ENCODE data around the gene ATF3. TPM values are rescaled to one million over a fixed set of nuclear protein-coding genes. Genes with fewer than 3 reads are reported as not detected.

ATF3 gene
- total and polyA plus RNA-seq, 2 of the 4 experiments (the other 2 are of a cell fraction): 9.9 to 12.3 TPM

- H4K20me1 ChIP-seq (ENCODE audit: insufficient read depth, low read length): peaks cover 1% of the 10 kb centered on the region; the same call in 1 of the 2 replicates
- intact Hi-C loops (cut with micrococcal nuclease): loop anchor here (2.0 kb wide), 1 partner anchor 30 kb away; no protein-coding TSS in a partner anchor
- H3K27me3 ChIP-seq (ENCODE audit: control insufficient read depth, insufficient read depth, low read length): no peaks in the 10 kb centered on the region
- no peak overlapping the region for H3K56ac ChIP-seq (ENCODE audit: extremely low read depth, insufficient read depth, low read length)
- no peak overlapping the region for H2AFZ ChIP-seq (replicated peaks; ENCODE audit: low read length, poor library complexity)
- dilution Hi-C loops (cut with HindIII; ENCODE audit: low sequenced_read_pairs, unreplicated experiment): no loop called here
- H3K79me1 ChIP-seq (ENCODE audit: low read depth in 1 of 2, low read length in 2 of 2): peaks cover 0 to 4% of the 10 kb centered on the region in 2 experiments; a peak in 1 of 4 replicates
- H3K23ac ChIP-seq (ENCODE audit: low read depth, low read length): peak overlapping the region; percentile 13; the same call in 1 of the 2 replicates
- peak overlapping the region; percentile 20; the same call in 1 of the 2 replicates for H2AK5ac ChIP-seq (ENCODE audit: low read depth, low read length)
- H4K8ac ChIP-seq (ENCODE audit: low read depth in 2 of 2, low read length in 2 of 2): peak overlapping the region; percentile 1 to 49; a peak in 1 of 4 replicates
- DNase-seq (peak; percentile 74), ATAC-seq (ENCODE audit: low read depth) (peak; percentile 18)
- H3K36me3 ChIP-seq (ENCODE audit: control insufficient read depth, insufficient read depth, low read length): no peaks in the 10 kb centered on the region
- H4K5ac ChIP-seq (ENCODE audit: low read depth, low read length): peak overlapping the region; percentile 73; the same call in 1 of the 2 replicates
- in situ Hi-C loops (cut with MboI; ENCODE audit: low sequenced_read_pairs): no loop called here
- peak overlapping the region; percentile 60 for H2BK120ac ChIP-seq (ENCODE audit: low read depth, low read length)
- 0 out of 2 replicates have a peak overlapping the region, but pooled peaks have one; percentile 84 for H3K14ac ChIP-seq (replicated peaks; ENCODE audit: low read depth, low read length)
- BruUV-seq (replicated peaks): no TSS peak
- CTCF ChIA-PET: no interaction called here
- peak overlapping the region; percentile 74 for H4K91ac ChIP-seq (ENCODE audit: insufficient read depth, low read depth, low read length)
- H3K4me1 ChIP-seq (ENCODE audit: control insufficient read depth, insufficient read depth, low read length): peaks cover 31% of the 10 kb centered on the region
- H3K9ac ChIP-seq (ENCODE audit: low read depth, low read length): no peak overlapping the region
- peak overlapping the region; percentile 62 for H3K18ac ChIP-seq (ENCODE audit: low read depth, low read length)
- H2BK5ac ChIP-seq (ENCODE audit: low read depth, low read length, poor library complexity, severe bottlenecking): peak overlapping the region; percentile 63
- H3K9me3 ChIP-seq (ENCODE audit: control insufficient read depth, insufficient read depth, low read length): peaks cover 3% of the 10 kb centered on the region; the same call in 1 of the 2 replicates
- H3K4ac ChIP-seq (ENCODE audit: low read depth, low read length): peak overlapping the region; percentile 93
- H2BK15ac ChIP-seq (ENCODE audit: low read depth, low read length): 0 out of 3 replicates have a peak overlapping the region, but pooled peaks have one; percentile 51
- H3K27ac ChIP-seq (ENCODE audit: insufficient read depth, low read length): peak overlapping the region; percentile 88; the same call in 1 of the 2 replicates
- H3K4me2 ChIP-seq (ENCODE audit: low read depth, low read length): peak overlapping the region; percentile 10
- peak overlapping the region; percentile 57 for H2AK9ac ChIP-seq (replicated peaks; ENCODE audit: low read depth, low read length, poor library complexity)
- no CpG with 5 or more reads among the region's 1 CpG for WGBS, 2 experiments (ENCODE audit: extremely low coverage in 2 of 2, insufficient read length in 1 of 2)
- POLR2A ChIA-PET (ENCODE audit: unreplicated experiment): no interaction called here
- H2BK20ac ChIP-seq (ENCODE audit: low read depth, low read length): peak overlapping the region; percentile 28
- TF ChIP-seq FOS (IDR thresholded peaks at IDR 0.05; ENCODE audit: low read depth, low read length): no peak
- no peak for TF ChIP-seq MXI1 (IDR thresholded peaks at IDR 0.05; ENCODE audit: borderline replicate concordance, low read depth, low read length)
- no peak for TF ChIP-seq USF2 (IDR thresholded peaks at IDR 0.05; ENCODE audit: low read depth, low read length)
- peak; percentile 53; the same call in 1 of the 2 replicates for TF ChIP-seq CEBPB (IDR thresholded peaks at IDR 0.05; ENCODE audit: low read depth, low read length)
- no peak overlapping the region for H3K4me3 ChIP-seq (ENCODE audit: insufficient read depth, low read depth, low read length)
- peaks cover 23% of the 10 kb centered on the region for H3K9me1 ChIP-seq (ENCODE audit: insufficient read depth, low read length)
These were observed 26.6 kb downstream of the ATF3 start for GRCh38 chr1:212635141-212635631.
